ENCODE results near the gene DNAL1.
"Not testable (repeated sequence)": the region's sequence is repeated elsewhere in the genome, so short reads cannot be mapped to it uniquely, and the experiment has no call there.

The DNAL1 gene

GRCh38 chr14:73640796-73641365 is 3.9 kb upstream of the DNAL1 start:
- no peak for DNase-seq (ENCODE audit: low read depth in 2 of 2)

DNA sequence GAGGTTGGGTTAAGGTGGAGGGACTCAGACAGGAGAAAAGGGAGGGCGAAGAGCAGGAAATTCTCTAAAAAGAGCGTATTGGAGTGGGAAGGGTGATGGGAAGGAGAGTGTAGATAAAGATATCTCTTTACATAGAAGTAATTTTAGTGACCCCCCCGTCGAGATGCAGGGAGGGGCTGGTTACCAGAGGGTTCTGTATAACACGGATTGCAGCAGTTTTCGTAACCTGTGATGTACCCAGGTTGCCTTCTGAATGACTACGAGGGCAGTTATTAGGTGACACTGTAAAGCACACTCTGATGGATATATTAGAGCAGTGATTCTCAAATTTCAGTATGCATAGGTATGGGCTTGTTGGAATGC is 443 bp downstream of the DNAL1 start:
- no peak for DNase-seq (ENCODE audit: low read depth in 2 of 2)

DNA sequence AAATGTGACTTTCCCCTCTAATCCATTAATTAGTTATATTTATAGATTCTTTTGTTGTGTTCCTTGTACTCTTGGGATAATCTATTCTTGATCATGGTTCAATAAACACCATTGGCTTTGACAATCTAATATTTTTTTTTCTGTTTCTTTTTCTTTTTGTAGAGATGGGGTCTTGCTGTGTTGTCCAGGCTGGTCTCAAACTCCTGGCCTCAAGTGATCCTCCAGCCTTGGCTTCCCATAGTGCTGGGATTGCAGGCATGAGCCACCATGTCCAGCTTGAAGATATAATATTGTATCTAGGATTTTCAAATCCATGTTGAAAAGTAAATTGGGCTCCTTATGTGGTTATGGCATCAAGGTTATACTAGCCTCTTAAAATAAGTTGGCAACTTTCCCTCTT is 6.2 kb downstream of the DNAL1 start:
- no peak for DNase-seq (ENCODE audit: low read depth in 2 of 2)

DNA sequence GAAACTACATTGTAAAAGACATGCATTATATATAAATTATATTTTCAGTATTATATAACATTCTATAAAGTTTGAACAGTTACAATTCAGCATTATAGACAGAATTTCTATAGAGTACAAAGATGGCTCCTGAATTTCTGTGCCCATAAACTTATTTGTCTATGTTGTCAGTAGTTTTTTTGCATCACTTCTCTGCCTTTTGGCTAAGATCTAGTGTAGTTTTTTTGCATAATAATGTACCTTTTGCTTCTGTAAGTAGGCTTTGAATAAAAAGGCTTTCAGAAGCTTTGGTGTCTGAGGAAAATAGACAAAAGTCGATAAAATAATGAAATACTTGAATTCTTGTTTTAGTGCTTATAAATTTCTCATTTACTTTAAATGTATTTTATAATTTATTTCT is 11.1 kb downstream of the DNAL1 start:
- DNase-seq (ENCODE audit: low read depth in 2 of 2): no peak

DNA sequence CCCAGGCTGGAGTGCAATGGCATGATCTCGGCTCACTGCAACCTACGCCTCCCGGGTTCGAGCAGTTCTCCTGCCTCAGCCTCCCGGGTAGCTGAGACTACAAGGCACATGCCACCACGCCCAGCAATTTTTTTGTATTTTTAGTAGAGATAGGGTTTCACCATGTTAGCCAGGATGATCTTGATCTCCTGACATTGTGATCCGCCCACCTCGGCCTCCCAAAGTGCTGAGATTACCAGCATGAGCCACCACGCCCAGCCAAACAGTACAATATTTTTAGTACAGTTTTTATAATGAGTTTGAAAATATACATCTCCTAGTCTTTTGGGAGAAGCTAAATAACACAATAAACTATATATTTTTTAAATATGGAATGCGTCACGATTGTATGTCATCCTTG is 14.4 kb downstream of the DNAL1 start:
- DNase-seq (ENCODE audit: low read depth in 2 of 2): not testable (repeated sequence)

DNA sequence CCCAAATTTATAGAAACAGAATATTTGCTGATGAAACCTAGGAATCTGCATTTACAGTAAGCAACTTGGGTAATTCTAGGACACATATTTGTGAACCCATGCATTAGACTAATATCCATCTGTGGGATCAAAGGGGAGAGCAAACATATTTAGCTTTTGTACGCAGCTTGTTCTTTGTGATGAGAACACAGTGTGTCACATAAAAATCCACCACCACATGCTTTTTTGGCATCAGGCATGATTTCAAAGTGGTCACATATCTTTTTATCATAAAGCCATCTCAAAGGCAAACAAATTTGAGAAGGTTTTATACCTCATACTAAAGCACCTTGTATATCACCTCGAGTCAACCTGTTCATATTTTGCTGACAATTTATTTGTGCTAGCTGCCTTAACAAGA is 15.7 kb downstream of the DNAL1 start:
- DNase-seq (ENCODE audit: low read depth in 2 of 2): no peak

DNA sequence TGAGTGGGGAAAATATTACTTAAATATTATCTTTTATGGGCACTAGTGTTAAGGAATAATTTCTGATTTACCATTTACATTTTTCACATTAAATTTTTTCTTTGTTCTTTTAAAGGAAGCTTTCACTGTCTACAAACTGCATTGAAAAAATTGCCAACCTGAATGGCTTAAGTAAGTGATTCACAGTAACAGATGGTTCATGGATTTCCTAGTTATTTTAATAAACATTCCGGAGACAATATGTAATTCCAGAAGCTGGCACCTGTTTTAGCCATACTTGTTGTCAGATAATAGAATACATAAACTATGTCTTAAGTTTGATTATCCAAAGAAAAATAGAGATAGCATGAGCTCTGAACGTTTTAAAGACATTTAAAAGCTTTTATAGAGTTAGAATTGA is 17.1 kb downstream of the DNAL1 start:
- DNase-seq (ENCODE audit: low read depth in 2 of 2): no peak

DNA sequence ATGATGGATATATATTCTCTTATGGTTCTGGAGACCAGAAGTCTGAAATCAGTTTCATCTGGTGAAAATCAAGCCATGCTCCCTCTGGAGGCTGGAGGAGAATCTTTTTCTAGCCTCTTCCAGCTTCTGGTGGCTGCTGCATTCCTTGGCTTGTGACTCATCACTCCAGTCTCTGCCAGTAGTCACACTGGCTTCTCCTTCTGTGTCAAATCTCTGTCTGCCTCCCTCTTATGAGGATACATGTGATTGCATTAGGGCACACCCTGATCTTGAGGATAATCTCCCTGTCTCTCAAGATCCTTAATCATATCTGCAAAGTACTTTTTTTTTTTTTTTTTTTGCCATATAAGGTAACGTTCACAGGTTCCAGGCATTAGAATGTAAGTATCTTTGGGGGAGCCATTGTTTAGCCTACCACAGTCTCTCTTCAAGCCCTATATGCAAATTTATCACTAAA is 17.7 kb downstream of the DNAL1 start:
- DNase-seq (ENCODE audit: low read depth in 2 of 2): no peak

DNA sequence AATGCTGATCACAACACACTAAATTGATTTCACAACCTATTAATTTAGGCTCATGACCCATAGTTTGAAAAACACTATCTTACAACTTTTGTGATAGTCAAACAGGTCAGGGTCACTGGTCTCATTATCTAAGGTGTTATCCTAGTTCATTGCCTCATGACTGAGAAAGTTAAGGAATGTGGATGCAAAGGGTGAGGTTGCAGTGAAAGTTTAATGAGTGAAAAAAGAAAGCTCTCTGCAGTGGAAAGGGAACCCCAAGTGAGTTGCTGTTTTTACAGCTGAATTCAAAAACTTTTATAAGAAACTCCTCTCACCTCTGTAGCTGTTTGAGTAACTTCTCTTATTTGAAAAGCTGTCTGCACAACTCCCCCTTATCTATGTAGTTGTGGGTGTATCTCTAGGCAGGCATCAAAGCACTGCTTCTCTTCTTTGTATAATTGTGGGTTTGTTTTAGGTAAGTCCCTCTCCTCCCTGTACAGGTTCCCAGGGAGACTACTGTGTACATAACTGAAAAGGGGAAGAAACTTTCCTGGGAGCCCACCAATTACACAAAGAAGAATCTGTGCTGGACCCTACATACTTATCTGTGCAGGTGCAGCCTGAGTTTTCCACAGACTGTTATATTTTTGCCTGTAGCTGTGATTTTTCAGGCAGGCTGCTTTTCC is 18.9 kb downstream of the DNAL1 start:
- no peak for DNase-seq (ENCODE audit: low read depth in 2 of 2)

DNA sequence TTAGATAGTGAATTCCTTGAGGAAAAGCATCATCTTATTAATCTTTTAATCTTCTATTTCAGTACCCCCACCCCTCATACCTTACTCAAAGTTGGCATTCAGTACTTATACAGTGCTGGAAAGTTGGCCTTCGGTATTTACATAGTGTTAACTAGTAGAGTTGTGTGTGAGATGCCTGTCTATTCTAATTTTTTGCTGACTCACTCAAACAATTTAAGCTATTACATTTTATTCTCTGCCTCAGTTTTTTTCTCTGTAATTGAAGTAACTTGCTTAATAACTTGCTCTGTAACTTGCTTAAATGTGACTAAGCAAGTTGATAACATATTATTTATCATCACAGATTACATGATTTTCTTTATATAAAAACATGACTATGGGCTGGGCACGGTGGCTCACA is 20.3 kb downstream of the DNAL1 start:
- no peak for DNase-seq (ENCODE audit: low read depth in 2 of 2)

- no peak for DNase-seq (ENCODE audit: low read depth in 2 of 2)
Observed at GRCh38 chr14:73666583-73666982, 21.8 kb downstream of the DNAL1 start.

DNA sequence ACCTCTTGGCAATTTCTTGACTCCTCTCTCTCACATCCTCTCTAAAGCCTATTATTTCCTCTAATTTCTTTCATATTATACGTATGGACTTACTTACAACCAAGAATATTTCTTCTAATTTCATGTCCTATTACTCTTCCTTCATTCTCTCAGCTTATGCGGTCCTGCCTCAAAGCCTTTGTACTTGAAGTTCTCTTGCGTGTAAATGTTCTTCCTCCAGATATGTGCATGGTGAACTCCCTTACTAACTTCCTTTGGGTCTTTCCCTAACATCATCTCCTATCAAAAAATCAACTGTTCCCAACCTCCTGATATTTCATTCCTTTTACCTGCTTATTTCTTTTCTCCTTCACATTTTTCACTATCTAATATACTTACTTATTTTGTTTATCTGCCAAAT is 23.1 kb downstream of the DNAL1 start:
- no peak for DNase-seq (ENCODE audit: low read depth in 2 of 2)

GRCh38 chr14:73674986-73675385 is 30.2 kb downstream of the DNAL1 start:
- DNase-seq (ENCODE audit: low read depth in 2 of 2): no peak

DNA sequence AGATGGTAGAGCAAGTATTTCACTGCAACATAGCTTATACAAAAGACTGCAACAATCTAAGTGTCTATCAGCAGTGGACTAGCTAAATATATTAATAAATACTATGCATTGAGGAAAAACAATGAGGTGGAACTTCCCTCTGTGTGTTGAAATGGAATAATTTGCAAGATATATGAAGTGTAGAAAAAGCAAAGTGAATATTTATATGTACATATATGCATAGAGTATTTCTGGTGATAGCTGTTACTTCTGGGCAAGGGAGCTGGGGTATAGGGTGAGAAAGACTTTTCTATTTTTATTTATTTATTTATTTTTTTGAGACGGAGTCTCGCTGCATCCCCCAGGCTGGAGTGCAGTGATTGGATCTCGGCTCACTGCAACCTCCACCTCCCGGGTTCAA is 33.9 kb downstream of the DNAL1 start:
- DNase-seq (ENCODE audit: low read depth in 2 of 2): no peak

DNA sequence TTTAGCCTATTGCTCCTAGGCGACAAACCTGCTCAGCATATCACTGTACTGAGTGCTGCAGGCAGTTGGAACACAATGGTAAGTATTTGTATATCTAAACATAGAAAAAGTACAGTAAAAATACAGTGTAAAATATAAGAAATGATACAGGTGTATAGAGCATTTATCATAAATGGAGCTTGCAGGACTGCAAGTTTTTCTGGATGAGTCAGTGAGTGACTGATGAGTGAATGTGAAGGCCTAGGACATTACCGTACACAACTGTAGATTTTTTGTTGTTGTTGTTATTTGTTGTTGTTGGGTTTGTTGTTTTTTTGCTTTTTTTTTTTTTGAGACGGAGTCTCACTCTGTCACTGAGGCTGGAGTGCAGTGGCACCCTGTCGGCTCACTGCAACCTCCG is 36.0 kb downstream of the DNAL1 start:
- no peak for DNase-seq (ENCODE audit: low read depth in 2 of 2)

- no peak for DNase-seq (ENCODE audit: low read depth in 2 of 2)
Observed at GRCh38 chr14:73684627-73685026, 39.8 kb downstream of the DNAL1 start.

DNA sequence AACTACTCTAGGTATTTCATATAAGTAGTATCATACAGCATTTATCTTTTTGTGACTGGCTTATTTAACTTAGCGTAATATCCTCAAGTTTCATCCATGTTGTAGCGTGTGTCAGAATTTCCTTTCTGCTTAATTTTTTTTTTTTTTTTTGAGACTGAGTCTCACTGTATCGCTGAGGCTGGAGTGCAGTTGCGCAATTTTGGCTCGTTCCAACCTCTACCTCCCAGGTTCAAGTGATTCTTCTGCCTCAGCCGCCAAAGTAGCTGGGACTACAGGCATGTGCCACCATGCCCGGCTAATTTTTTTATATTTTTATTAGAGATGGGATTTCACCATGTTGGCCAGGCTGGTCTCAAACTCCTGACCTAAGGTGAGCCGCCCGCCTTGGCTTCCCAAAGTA is 40.5 kb downstream of the DNAL1 start:
- no peak for DNase-seq (ENCODE audit: low read depth in 2 of 2)

DNA sequence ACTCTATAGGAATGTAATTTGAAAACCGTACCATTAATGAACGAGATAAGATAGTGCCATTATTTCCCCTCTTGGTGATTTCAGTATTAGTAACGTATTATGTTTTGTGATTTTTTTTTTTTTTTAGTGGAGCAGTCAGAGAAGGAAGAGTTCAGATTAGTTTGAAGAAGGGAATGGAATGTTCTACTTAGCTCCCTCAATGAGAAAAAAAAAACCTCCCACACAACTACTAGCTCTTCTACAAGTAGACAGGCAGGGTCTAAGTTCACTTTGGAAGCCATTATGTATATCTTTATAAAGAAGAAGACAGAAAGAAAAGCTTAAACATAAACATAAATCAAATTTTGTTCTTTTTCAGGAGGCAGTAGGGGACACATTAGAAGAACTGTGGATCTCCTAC is 42.1 kb downstream of the DNAL1 start:
- DNase-seq (ENCODE audit: low read depth in 2 of 2): no peak

DNA sequence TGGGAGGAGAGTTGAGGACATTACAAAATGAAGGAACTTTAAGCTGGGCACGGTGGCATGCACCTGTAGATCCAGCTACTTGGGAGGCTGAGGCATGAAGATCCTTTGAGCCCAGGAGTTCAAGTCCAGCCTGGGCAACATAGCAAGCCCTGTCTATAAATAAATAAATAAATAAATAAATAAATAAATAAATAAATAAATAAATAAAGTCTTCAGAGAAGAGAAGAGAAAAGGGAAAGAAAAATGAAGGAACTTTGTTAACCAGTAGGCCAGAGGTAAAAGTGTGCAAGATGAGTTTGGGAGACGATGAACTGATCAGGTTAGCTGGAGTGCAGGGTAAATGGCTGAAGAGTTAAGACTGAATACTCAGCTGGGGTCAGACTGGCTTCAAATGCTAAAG is 49.3 kb downstream of the DNAL1 start:
- DNase-seq (ENCODE audit: low read depth in 2 of 2): no peak

- DNase-seq (ENCODE audit: low read depth in 2 of 2): no peak
Observed at GRCh38 chr14:73695082-73695481, 50.3 kb downstream of the DNAL1 start.

GRCh38 chr14:73695997-73696396 is 51.2 kb downstream of the DNAL1 start:
- DNase-seq (ENCODE audit: low read depth in 2 of 2): no peak

DNA sequence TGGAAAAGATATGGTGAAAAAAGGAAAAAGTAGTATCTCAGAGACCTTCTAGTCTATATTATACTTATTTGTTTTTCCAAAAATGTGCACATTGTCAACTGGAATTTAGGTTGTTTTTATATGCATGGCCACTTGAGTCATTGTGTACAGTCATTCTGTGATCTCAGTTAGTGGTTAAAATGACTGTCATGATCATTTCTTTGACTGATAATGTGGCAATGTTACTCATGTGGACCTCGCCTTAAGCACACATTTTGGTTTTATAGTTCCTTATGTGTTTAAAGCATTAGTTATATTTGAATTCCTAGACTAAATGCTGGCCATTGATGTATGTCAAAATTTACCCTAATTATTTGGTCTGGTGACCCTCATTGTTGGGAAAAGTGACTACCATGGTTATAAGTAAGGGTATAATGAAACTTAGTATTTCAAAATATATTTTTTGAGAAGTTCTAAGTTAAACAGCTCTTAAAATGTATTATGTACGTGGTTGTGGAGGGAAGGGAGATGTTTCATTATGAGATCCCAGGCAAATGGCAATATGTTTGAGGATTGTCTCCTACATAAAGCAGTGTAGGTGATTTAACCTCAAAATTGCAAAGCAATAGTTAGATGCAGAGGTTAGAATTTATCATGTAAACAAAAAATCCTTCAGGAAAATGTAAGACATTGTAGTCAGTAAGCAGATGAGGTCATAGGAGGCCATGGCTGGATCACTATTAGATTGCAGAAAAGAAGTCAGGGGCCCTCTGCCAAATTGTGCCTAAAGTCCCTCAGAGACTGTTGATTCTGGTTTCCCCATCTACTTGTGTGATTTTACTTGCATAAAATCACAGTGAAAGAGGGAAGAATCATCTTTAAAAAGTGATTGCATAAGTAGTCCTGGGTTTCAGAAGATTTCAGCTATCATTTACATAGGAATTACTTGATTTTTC is 51.9 kb downstream of the DNAL1 start:
- DNase-seq (ENCODE audit: low read depth in 2 of 2): no peak

DNA sequence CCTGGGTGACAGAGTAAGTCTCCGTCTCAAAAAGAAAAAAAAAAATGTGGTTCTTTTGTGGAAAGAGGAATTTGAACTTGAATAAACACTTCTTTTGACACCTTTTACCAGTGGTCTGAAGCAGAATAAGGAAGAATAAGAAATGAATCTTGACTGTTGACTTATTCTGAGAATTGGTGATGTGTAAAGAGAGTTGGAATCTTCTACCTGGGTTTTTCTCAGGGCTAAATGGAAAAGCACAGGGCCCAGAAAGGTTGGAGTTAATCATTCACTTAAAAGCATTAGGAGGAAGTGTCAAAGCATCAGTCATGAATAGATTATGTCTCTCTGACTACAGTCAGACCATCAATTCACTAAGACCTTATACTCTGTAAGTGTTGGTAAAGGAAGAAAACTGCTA is 55.5 kb downstream of the DNAL1 start:
- no peak for DNase-seq (ENCODE audit: low read depth in 2 of 2)
